ENCODE measurements around the gene AMN.

- no peak for TF ChIP-seq CTCF (IDR thresholded peaks at IDR 0.05)
- TF ChIP-seq POLR2A (IDR thresholded peaks at IDR 0.05): no peak
- no peak for TF ChIP-seq EP300 (IDR thresholded peaks at IDR 0.05)
- TF ChIP-seq POLR2AphosphoS5 (IDR thresholded peaks at IDR 0.05): no peak
Measured at GRCh38 chr14:102911541-102911951, 10.9 kb upstream of the AMN start.
